ENCODE measurements around the gene CDC42EP5.

DNA sequence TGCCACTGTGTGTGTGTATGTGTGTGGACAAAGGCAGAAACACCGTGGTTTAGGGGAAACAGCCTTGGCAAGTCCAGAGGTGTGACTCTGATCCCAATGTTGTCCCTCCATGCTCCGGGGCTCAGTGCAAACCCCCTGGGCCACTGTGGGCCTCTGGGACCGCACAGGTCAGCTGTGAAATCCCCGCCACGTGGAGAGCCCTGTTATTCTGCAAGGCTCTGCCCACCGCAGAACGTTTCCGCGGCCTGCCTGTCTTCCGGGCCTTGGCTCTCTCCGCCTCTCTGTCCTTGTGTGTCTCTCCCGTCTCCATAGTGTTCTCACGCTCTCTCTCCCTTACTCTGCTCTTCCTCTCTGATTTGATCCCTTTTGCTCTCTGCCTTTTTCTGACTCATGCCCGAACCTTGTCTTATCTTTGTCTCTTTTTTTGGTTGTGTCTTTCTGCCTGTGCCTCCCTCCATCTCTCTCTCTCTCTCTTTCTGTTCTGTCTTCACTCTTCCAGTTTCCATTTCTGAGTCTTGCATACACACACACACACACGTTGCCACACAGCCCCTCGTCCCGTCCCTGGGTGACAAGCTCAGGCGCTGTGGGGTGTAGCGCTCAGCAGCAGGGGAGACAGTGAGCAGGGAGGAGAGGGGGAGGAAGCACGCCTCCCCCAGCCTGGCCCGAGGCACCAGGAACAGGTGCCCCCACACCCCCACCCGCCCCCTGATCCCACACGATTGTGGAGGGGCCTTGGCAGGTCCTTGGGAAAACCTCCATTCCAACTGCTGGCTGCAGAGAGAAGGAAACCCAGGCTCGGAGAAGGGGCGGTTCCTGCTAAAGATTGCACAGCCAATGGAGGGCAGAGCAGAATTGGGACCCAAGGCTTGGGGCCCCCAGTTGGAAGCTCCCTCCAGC, 54.8 kb downstream of the CDC42EP5 start:
- TF ChIP-seq, protein P1, sequence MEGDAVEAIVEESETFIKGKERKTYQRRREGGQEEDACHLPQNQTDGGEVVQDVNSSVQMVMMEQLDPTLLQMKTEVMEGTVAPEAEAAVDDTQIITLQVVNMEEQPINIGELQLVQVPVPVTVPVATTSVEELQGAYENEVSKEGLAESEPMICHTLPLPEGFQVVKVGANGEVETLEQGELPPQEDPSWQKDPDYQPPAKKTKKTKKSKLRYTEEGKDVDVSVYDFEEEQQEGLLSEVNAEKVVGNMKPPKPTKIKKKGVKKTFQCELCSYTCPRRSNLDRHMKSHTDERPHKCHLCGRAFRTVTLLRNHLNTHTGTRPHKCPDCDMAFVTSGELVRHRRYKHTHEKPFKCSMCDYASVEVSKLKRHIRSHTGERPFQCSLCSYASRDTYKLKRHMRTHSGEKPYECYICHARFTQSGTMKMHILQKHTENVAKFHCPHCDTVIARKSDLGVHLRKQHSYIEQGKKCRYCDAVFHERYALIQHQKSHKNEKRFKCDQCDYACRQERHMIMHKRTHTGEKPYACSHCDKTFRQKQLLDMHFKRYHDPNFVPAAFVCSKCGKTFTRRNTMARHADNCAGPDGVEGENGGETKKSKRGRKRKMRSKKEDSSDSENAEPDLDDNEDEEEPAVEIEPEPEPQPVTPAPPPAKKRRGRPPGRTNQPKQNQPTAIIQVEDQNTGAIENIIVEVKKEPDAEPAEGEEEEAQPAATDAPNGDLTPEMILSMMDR (IDR thresholded peaks at IDR 0.05): no peak
- TF ChIP-seq POLR2AphosphoS5 (IDR thresholded peaks at IDR 0.05): no peak
